ENCODE measurements around the gene TMEM39A.

DNA sequence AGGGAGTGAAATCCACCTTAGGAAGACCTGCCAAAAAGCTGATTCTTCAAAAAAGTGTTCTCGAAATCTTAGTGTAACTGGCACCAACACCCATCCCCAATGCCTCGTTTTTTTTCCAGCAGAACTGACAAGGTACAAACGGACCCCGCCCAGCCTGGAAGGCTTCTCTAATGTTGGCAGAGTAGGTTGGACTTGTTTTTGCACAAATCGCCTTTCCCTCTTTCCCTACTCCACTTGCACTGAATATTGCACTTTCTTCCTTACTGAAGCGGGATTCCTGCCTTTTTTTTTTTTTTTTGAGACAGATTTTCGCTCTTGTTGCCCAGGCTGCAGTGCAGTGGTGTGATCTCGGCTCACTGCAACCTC is 34.4 kb upstream of the TMEM39A start:
- TF ChIP-seq POLR2A (IDR thresholded peaks at IDR 0.05), result no peak
- TF ChIP-seq, protein P1, sequence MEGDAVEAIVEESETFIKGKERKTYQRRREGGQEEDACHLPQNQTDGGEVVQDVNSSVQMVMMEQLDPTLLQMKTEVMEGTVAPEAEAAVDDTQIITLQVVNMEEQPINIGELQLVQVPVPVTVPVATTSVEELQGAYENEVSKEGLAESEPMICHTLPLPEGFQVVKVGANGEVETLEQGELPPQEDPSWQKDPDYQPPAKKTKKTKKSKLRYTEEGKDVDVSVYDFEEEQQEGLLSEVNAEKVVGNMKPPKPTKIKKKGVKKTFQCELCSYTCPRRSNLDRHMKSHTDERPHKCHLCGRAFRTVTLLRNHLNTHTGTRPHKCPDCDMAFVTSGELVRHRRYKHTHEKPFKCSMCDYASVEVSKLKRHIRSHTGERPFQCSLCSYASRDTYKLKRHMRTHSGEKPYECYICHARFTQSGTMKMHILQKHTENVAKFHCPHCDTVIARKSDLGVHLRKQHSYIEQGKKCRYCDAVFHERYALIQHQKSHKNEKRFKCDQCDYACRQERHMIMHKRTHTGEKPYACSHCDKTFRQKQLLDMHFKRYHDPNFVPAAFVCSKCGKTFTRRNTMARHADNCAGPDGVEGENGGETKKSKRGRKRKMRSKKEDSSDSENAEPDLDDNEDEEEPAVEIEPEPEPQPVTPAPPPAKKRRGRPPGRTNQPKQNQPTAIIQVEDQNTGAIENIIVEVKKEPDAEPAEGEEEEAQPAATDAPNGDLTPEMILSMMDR (IDR thresholded peaks at IDR 0.05), result no peak
- no peak for TF ChIP-seq EP300 (IDR thresholded peaks at IDR 0.05)
- no peak for TF ChIP-seq POLR2AphosphoS5 (IDR thresholded peaks at IDR 0.05)
